ENCODE results near the gene EXOC4.
"Not testable (repeated sequence)": the region's sequence is repeated elsewhere in the genome, so short reads cannot be mapped to it uniquely, and the experiment has no call there.

EXOC4 gene

DNA sequence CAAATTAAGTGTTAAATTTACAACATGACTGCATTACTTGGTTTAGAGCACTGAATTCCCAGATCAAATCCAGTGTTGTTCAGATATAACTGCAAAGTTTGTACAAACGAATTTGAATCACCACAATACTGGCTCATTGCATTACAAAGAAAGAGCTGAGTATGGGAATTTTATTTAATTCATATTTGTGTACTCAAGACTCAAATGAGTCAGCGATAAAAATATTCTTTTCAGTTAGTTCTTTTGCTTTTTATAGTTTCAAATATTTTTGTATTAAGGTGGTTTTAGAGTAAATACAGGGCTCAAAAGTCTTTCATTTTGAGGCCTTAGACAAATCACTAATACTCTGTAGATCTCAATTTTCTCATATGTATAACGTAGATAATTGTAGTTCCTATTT lies 805.6 kb downstream of the EXOC4 start:
- DNase-seq: no peak

DNA sequence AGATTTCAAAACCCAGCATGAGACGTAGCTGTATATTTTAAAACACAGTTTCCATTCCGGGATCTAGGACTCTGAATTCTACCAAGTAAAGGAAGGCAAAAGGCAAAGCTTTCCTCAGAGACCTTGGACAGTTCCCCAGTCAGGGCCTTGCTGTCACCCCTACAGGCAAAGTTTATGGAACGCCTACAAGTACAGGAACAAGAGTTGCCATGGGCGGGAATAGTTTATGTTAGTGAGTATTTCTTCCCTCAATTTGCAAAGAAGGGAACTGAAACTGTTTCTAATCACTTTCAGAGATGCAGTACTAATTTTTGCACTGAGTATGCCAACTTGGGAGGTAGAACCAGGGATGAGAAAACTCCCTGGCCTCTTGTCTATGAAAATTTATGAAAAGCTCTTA lies 806.1 kb downstream of the EXOC4 start:
- DNase-seq: peak; percentile 23

DNA sequence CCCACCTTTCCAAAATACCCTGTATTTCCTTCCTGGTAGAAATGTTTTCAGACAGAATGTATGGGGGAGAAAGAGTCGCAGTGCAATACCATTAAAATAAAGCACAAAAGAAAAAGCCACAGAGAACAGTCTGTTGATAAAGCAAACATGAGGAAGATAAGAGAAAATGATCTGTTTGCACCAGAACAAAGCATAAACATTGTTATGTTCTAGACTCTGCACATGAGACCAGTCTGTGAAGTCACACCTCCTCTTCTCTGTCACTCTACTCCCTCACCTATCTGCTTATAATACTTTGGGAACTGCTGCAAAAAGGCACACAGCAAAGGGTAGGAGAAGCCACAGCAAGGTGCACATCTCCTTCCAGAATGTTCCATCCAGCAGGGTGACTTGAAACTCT lies 807.0 kb downstream of the EXOC4 start:
- no peak for DNase-seq

DNA sequence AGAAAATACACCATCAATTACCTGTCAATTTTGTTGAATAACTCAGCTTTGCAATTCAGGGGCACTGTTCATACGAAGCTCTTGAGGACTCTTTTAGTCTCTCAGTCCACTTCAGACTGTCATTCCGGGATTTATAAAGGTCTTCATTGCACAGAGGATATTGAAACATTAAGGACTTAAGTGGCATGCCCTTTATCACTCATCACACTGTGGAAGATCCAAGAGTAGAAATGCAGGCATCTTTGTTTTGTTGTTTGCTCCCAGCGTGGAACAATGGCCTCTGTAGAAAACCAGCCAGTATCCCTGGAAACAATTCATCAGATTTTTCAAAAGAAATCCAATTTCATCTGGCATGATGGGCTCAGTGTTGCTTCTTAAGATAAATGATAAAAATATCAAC lies 808.0 kb downstream of the EXOC4 start:
- DNase-seq: no peak

DNA sequence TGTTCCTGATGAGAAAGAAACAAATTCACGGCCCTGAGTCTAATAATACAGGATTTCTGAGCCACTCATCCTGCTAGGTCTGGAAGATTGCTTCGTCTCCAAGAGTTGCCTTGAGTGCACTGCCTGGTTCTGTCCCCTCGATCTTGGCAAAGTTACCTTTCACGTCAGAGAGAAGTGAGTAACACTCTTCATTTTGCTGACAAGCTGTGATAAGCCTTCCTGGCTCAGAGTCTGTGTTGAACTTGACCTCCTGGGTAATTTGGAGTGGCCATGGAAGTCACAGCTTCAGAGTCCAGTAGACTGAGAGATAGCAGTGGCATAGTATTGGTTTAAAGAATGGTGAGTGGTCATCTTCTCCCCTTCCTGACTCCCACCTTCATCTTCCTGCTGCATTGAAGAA lies 809.6 kb downstream of the EXOC4 start:
- no peak for DNase-seq

DNA sequence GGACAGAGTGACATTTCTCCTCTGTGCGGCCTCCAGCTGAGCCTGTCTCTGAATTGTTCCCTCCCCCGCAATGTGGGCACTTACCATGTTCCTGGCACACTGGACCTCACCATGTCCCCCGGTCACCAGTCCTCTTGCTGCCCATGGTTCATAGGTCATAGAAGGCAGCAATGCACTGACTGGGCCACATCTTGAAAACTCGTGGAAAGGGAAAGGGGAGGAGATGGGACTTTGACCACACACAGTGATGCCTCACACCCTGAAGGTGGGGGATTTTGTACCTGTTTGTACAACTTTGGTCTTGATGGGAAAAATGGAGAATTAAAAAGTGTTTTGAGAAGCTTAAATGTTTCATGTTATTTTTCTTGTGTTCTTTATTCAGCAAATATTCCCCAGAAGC lies 812.5 kb downstream of the EXOC4 start:
- no peak for DNase-seq

DNA sequence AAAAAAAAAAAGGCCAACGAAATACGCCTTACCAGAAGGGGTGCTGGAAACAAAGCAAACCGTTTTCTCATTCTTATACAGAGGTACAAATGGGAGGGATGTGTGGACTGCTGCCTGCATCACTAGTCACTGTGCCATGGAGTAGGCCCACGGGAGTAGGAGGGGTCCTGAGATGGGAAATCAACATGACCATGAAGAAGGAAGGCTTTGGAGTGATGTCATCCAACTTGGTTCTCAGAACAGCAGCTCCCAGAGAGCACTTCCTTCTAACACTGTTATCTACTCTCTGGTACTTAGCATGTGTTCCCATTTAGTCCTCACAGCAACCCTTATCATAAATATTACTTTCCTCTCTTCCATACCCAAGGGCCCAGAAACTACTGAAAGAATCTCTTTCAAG lies 814.3 kb downstream of the EXOC4 start:
- DNase-seq: no peak

DNA sequence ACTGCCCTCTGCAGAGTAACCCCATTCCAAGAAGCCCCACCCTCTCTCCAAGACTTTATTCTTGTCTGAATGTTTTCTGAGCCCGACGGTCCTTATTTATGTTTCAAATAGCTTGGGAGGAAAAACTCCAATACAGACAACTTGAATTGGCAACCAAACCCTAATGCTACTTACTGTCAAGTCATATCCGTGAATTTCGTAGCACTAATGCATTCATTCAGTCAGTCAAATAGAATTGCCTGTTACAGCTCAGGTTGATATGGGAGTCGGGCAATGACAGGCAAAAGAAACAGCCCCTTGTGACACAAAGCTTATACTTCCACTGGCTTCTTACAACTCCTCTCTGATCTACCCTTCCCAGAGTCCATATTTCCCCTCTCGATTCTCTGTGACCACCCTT lies 815.8 kb downstream of the EXOC4 start:
- no peak for DNase-seq

DNA sequence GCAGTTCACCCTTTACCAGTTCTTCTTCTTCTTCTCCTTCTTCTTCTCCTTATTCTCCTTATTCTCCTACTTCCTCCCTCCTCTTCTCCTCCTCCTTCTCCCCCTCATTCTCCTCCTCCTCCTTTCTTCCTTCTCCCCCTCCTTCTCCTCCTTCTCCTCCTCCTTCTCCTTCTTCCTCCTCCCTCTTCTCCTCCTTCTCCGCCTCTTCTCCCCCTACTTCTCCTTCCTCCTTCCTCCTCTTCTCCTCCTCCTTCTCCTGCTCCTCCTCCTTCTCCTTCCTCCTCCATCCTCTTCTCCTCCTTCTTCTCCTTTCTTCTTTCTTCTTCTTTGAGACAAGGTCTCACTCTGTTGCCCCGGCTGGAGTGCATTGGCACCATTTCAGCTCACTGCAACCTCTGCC lies 816.3 kb downstream of the EXOC4 start:
- DNase-seq: no peak

DNA sequence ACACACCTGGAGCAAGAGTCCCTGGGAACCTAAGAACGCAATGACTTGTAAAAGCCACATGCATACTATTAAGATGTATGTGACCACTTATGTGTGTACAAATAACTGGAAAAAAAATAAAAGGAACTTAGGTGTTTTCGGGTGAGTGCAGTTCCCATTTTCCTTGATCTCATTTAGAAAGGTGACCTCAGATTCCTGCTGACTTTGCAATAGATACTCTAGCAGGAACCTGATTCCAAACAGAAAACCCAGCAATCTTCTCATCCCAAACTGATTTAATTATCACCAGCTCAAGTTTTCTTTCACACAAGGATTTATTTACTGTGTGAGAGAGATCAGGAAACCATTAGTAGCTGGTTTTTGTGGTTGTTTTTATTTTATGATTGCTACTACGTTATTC lies 817.8 kb downstream of the EXOC4 start:
- no peak for DNase-seq

DNA sequence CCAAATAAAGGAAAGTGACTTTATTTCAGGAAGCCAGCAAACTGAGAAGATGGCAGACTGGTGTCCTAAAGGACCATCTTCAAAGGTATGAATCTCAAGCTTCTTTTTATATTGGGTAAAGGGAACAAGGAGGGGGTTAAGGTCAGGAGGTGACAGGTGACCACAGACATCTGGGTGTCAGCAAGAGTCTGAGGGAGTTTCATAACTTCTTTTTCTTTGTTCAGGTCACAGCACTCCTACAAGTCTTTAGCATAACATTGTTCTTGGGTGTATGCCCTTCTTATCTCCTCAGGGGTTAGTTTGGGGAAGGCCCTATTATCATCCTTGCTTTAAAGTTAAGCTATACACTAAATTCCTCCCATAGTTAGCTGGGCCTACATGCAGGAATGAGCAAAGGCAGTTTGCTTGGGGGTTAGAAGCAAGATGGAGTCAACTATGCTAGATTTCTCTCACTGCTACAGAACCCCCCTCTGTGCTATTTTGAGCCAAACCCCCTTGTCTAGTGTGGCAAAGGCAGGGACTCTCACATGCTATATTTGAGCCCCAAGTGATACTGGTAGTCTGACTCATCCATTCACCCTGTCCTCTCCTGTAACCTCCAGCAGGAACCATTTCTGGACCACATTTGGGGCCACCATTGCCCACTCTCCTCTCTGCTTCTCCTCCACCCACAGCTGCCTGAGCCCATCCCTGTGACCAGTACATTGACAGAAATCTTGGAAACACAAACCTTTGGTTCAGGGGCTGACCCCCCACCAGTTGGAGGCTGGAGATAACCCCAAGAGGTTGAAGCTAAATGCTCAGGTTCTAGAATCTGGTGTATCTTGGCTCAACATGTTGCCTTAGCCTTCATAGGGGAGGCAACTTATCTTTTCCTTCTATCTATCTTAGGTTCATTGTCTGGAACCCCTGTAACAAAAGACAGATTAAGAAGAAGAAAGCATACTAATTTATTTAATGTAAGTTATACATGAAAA lies 818.8 kb downstream of the EXOC4 start:
- DNase-seq: no peak

DNA sequence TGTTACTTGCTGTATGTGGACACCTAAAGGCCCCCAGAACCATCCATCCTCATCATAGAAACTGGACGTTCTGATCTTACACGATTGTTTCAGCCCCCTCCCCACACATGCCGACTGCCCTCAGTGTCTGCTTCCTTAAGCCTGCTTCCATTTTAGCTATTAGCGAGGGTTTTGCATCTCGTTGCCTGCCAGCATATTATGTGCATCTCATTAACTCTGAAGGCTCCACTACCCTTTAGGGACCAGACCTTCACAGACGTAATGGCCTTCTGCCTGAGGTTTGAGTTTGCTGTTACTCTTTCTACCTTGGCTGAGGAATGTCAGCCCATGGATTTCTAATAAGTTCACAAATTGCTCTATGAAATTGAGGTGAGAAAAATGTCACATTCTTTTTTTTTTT lies 820.4 kb downstream of the EXOC4 start:
- DNase-seq: no peak

DNA sequence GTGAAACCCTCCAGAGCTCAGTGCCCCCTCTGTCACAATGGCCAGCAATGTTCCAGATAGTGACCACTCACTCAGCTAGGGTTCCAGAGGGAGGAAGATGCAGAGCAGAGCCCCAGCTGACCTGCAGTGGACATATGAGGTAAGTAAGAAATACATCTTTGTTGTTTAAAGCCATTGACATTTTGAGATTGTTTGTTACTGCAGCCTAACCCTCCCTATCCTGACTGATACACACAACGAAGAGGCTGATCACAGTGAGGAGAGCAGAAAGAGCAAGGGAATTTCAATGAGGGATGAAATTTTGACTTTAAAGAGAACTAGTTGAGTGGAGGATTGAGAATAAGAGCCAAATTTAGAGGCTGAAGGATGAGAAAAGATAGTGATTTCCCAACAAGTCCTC lies 822.9 kb downstream of the EXOC4 start:
- DNase-seq: no peak

DNA sequence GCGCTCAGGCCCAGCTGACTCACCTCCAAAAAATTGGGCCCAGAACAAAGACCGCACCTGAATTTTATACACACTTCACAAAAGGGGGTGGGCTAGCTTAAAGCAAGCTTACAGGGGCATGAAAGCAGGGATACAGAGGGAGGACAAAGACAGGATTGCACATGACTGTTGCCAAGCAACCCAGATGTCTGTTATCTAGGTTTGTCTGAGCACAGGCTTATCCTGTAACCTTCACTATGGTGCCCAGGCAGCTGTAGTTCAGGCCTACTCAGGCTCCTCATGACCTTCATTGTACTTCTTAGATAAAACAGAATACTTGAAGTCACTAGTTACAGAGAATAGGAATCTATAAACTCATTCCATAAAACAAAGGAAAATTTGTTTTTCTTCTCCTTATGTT lies 824.7 kb downstream of the EXOC4 start:
- DNase-seq: not testable (repeated sequence)

DNA sequence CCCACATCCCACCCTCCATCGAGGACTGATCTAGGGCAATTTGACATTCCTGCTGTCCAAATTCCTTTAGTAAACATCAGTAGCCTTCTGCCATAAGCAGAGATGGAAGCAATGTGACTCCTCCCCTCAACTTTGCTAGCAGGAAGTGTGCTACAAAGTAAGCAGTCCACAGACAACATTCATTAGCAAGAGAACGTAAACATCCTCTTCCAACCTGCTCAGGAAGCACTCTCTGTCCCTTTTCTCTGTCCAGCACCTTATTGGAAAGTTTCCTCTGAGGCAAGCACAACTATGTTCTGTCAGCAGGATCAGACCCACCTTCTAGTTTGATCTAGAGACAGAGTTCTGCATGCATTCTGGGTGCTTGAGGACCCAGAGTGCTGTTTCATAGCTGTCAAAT lies 826.1 kb downstream of the EXOC4 start:
- no peak for DNase-seq

DNA sequence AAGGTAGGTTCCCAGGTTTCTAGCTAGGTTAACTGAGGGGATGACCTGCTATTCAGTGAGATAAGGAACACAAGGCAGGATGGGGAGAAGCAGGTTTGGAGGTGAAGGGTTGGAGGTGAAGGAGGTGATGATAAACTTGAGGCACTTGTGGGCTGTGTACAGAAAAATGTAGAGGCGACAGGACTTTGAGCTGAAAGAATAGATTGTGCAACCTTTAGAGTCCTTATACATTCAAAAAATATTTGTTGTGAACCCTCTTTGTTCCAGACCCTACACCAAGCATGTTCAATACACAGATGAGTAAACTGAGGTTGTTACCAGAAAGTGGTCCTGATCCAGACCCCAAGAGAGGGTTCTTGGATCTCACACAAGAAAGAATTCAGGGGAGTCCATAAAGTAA lies 828.8 kb downstream of the EXOC4 start:
- DNase-seq: no peak

DNA sequence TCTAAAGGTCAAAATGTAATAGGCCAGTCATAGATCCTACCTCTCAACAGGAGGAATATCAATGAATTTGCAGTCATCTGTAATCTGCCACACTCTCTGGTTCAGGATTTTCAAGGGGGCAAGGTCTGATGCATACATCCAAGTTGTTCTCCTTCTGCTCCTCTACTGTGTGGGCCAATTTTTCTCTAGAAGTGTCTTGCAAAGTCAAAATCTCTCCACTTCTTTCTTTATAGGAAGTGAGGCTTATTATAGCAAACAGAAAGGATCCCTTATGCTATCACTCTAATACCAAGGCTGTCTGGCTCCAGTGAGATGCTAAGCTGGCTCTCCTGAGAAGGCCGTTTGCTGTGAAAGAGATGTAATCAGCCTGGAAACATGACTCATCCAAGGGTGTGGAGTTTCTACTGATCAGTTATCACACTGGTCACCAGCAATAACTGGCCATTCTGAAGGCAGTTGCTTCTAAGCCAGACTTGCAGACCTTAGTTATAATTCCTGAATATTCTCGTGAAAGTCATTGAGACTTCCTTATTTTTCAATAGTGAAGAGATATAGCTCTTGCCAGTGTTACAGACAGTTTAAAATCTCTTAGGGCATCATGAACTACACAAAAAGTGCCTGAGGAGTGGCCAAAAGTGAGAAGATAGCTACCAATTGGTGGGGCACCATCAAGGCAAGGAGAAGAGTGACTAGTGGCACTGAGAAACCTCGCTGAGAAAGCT lies 831.0 kb downstream of the EXOC4 start:
- peak; percentile 41 for DNase-seq

DNA sequence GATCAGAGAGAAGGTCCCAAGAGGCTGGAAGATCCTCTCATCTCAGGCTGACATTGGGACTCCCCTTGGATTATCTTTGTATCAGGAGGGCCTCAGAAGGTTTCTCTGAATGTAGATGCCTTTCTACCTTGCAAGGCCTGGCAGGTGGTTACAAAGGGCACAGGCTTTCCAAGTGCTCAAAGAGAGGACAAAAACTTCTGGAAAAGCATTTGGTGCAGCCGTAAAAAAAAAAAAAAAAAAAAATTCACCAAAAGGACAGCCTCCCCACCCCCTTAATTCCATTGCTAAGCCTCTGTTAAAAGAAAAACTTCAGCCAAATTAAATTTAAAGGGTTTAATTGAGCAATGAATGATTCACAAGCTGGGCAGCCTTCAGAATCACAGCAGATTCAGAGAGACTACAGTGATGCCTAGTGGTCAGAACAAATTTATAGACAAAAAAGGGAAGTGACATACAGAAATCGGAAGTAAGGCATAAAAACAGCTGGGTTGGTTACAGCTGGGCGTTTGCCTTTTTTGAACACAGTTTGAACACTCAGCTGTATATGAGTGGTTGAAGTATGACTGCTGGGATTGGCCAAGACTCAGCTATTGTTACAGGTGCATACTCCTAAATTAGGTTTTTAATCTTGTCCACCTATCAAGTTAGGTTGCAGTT lies 831.7 kb downstream of the EXOC4 start:
- DNase-seq: peak; percentile 82

DNA sequence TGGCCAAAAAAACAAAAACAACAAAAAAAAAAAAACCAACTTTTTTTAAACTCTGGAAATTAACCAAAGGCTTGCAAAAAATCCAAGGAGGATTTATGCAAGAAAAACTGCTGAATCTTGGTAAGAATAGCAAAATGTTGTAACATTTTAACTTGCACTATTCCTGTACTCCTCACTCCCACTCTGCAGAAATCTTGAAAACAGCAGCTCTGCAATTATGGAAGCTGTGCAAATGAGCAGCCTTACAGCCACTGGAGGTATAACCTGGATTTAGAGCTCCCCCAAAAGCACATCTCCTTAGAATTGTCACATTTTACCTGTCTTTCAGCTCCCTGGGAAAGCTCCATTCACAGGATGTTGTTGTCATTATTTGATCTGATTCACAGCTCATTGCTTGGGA lies 832.4 kb downstream of the EXOC4 start:
- no peak for DNase-seq

DNA sequence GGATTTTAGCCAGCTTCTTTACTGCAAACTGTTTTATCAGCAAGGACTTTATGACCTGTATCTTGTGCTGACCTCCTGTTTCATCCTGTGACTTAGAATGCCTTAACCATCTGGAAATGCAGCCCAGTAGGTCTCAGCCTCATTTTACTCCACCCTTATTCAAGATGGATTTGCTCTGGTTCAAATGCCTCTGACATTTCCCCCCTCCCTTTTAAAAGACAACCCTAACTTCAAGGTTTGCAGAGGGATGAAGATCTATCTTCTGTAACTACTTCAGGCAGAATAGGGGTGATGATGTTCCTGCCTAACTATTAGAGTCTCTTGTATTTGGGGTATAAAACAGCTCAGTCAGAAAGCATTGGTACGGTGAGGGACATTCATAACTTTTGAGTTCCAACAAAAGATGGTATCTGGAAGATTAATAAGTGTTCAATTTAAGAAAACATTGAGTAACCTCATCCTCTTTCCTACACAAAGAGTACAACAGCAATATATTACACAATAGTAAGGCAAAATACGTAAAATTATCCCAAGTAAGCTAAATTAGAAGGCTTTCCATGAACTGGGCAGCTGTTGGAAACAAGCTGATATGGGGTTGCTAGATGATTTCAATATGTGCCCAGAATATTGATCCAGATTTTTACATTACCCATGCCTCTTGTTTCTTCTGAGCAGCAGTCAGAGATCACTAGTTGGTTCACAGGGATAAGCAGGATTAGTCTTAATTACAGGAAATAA lies 834.3 kb downstream of the EXOC4 start:
- no peak for DNase-seq

DNA sequence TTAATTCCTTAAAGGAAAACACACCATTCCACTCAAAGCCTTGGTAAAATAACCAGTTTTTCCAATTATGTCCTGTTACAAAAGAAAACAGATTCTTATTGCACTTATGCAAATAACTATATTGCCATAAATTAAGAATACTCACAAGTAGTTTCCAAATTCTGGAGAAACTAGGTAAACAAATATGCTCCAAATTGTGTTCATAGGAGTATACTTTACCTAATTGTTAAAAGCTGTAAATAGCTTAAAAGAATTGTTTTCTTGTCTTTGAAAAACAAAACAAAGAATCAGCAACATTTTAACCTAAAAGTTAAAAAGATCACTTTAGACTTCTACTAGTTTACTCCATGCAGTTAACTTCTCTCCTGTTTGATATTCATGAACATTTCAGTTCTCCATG lies 835.3 kb downstream of the EXOC4 start:
- DNase-seq: no peak

DNA sequence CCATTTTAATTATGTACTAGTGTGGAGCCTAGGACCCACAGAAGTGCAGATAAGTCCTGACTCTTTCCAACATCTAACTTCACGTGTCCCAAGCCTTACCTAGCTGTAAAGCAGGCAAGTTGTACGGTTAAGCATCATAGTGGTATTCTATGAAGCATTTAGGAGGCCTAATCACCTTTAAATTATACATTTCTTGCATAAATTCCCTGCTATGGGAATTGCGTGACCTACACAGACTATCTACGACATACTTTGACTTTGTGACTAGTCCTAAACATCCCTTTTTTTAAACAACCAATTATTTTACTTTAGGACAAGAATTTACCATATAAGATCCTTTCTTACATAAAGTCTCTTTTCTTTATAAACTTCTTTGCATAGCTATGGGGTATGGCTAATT lies 836.6 kb downstream of the EXOC4 start:
- DNase-seq: no peak

DNA sequence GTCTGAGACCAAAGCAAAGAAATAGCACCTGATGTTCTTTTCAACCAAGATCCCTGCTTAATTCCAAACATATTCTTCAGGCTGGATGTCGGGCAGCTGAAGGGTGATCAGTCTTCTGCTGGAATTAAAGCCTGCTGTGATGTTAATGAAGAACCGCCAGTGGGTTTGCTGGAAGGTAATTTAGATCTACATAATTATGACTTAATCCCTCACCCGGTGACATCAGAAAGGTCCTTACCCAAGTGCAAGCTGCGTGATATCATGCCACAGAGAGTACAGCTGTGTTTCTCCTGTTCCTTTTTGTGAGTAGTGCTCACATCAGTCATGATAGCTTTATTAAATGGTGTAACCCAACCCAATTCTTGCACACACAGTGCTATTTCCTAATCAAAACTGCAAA lies 845.2 kb downstream of the EXOC4 start:
- DNase-seq: no peak
